ENCODE results near the gene LRIT1.

LRIT1 gene

GRCh38 chr10:84241185-84241790 lies at the start of gene LRIT1:
Gene LRIT1, minus strand, starts transcription at chr10:84241546. Its CDS starts 107 bp downstream, at chr10:84241439.
- no peak for ATAC-seq
- TF ChIP-seq ESRRG (CRISPR knock-in tag; IDR thresholded peaks at IDR 0.05) (no peak), ISL1 (CRISPR knock-in tag; IDR thresholded peaks at IDR 0.05) (no peak), PPARA (CRISPR knock-in tag; IDR thresholded peaks at IDR 0.05; ENCODE audit: borderline replicate concordance) (no peak), PATZ1 (CRISPR knock-in tag; IDR thresholded peaks at IDR 0.05; ENCODE audit: borderline replicate concordance) (no peak), ARNTL (CRISPR knock-in tag; IDR thresholded peaks at IDR 0.05; ENCODE audit: borderline replicate concordance, low read depth) (no peak)

- no peak for ATAC-seq
- TF ChIP-seq TCF4 (CRISPR knock-in tag; IDR thresholded peaks at IDR 0.05; ENCODE audit: borderline replicate concordance) (no peak), CSRNP3 (CRISPR knock-in tag; IDR thresholded peaks at IDR 0.05) (no peak), BACH2 (CRISPR knock-in tag; IDR thresholded peaks at IDR 0.05; ENCODE audit: borderline replicate concordance) (no peak), ZNF70 (CRISPR knock-in tag; IDR thresholded peaks at IDR 0.05) (no peak), GLIS3 (CRISPR knock-in tag; IDR thresholded peaks at IDR 0.05) (no peak), ESRRG (CRISPR knock-in tag; IDR thresholded peaks at IDR 0.05) (no peak), ZC3H10 (CRISPR knock-in tag; IDR thresholded peaks at IDR 0.05) (no peak), ZNF8 (CRISPR knock-in tag; IDR thresholded peaks at IDR 0.05) (no peak), ISL1 (CRISPR knock-in tag; IDR thresholded peaks at IDR 0.05) (no peak), TSHZ2 (CRISPR knock-in tag; IDR thresholded peaks at IDR 0.05) (no peak), RARB (CRISPR knock-in tag; IDR thresholded peaks at IDR 0.05) (no peak), CREB5 (CRISPR knock-in tag; IDR thresholded peaks at IDR 0.05; ENCODE audit: low read depth) (no peak)
These were observed 48.9 kb upstream of the LRIT1 start for GRCh38 chr10:84290235-84290634.

GRCh38 chr10:84289521-84290200 lies 48.3 kb upstream of the LRIT1 start:
- no peak for ATAC-seq
- TF ChIP-seq ZFP30 (CRISPR knock-in tag; IDR thresholded peaks at IDR 0.05) (no peak), BACH2 (CRISPR knock-in tag; IDR thresholded peaks at IDR 0.05; ENCODE audit: borderline replicate concordance) (no peak), TOX (CRISPR knock-in tag; IDR thresholded peaks at IDR 0.05; ENCODE audit: borderline replicate concordance) (no peak), PPARA (CRISPR knock-in tag; IDR thresholded peaks at IDR 0.05; ENCODE audit: borderline replicate concordance) (no peak), ZC3H10 (CRISPR knock-in tag; IDR thresholded peaks at IDR 0.05) (no peak), RARB (CRISPR knock-in tag; IDR thresholded peaks at IDR 0.05) (no peak), TSHZ2 (CRISPR knock-in tag; IDR thresholded peaks at IDR 0.05) (no peak), ARNTL (CRISPR knock-in tag; IDR thresholded peaks at IDR 0.05; ENCODE audit: borderline replicate concordance, low read depth) (no peak), ISL1 (CRISPR knock-in tag; IDR thresholded peaks at IDR 0.05) (no peak), GLIS3 (CRISPR knock-in tag; IDR thresholded peaks at IDR 0.05) (no peak), CREB5 (CRISPR knock-in tag; IDR thresholded peaks at IDR 0.05; ENCODE audit: low read depth) (no peak), PATZ1 (CRISPR knock-in tag; IDR thresholded peaks at IDR 0.05; ENCODE audit: borderline replicate concordance) (no peak), CSRNP3 (CRISPR knock-in tag; IDR thresholded peaks at IDR 0.05) (no peak), ZFP3 (CRISPR knock-in tag; IDR thresholded peaks at IDR 0.05) (no peak), ESRRG (CRISPR knock-in tag; IDR thresholded peaks at IDR 0.05) (no peak), TCF4 (CRISPR knock-in tag; IDR thresholded peaks at IDR 0.05; ENCODE audit: borderline replicate concordance) (no peak)
